Measurements from ENCODE around the gene GAL3ST1.
"Not testable (repeated sequence)": the region's sequence is repeated elsewhere in the genome, so short reads cannot be mapped to it uniquely, and the experiment has no call there.

DNA sequence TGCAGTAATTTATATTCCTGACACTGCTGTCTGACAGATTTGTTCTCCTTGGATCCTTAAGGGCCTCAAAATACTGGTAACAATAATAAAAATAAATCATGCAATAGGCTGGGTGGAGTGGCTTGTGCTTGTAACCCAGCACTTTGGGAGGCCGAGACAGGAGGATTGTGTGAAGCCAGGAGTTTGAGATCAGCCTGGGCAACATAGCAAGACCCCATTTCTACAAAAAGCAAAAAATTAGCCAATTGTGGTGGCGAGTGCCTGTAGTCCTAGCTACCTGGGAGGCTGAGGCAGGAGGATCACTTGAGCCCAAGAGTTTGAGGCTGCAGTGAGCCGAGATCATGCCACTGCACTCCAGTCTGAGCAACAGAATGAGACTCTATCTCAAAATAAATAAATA lies 22.7 kb downstream of the GAL3ST1 start:
- not testable (repeated sequence) for TF ChIP-seq EZH2 (IDR thresholded peaks at IDR 0.05; ENCODE audit: low read length); CTCF (optimal IDR thresholded peaks at IDR 0.05 in 1 of 3, IDR thresholded peaks at IDR 0.05 in 1 of 3, conservative IDR thresholded peaks at IDR 0.05 in 1 of 3; ENCODE audit: extremely low read depth in 1 of 3, insufficient read depth in 2 of 3, low read length in 3 of 3)

Data from keratinocyte (primary cell).